K562 (cell line): ENCODE data around the gene HIPK1. TPM values are rescaled to one million over a fixed set of nuclear protein-coding genes. Genes with fewer than 3 reads are reported as not detected.

Experiments used
- ATAC-seq: fragments of 200-7000 bp; cut with Tn5 transposase; 3 replicates; pipeline ENCODE4 v1.9.1; 2020; ENCODE audit warnings: moderate library complexity
- BruUV-seq: library from RNA; stranded (reverse); fragments of 400-500 nt; replicated peaks from 2 replicates; lab custom pipeline; 2021; lab: Mats Ljungman, UMichigan
- CTCF ChIA-PET: fragments of 300-600 bp; formaldehyde crosslinking; extraction: SDS; loops from one replicate; lab custom pipeline; 2021; ENCODE audit warnings: low intra/inter-chr PET ratio; lab: Yijun Ruan, JAX
- POLR2A ChIA-PET: fragments of 300-600, 350-650 bp; sonication (Branson Sonifier 250); formaldehyde crosslinking; extraction: SDS; loops from one replicate; lab custom pipeline; 2021; ENCODE audit warnings: antibody characterized with exemption, inconsistent platforms; lab: Yijun Ruan, JAX
- DNase-seq, 4 experiments: peaks; one replicate each; pipeline versions ENCODE4 v3.0.0 to v3.0.0-alpha.2; 2011 to 2018; ENCODE audit warnings: low spot score in 3 of 4, mixed read lengths in 3 of 4; ENCODE audit errors: extremely low read depth in 1 of 4
- FAIRE-seq: peaks from 2 replicates; lab custom pipeline; 2011; peaks lifted over from hg19 to GRCh38; lab: Jason Lieb, UNC
- H2AFZ ChIP-seq: 2 replicates; pipeline ENCODE4 v1.6.0; 2011; ENCODE audit warnings: low read depth, low read length, control low read depth, inconsistent platforms
- H3K27ac ChIP-seq: fragments of 200-600 bp; 3 replicates; pipeline ENCODE4 v1.8.0; 2011; ENCODE audit warnings: low read depth, mild to moderate bottlenecking, control low read depth, inconsistent platforms, low read length, moderate library complexity, mixed read lengths; ENCODE audit errors: extremely low read depth
- H3K27me3 ChIP-seq, 2 experiments: fragments of 300-600 bp in 1 of 2; 2 replicates in 1 of 2; 3 replicates in 1 of 2; pipeline versions ENCODE4 v1.6.0 to v1.8.0; 2011; ENCODE audit warnings: inconsistent platforms in 2 of 2, low read length in 2 of 2, mild to moderate bottlenecking in 1 of 2, mixed read lengths in 1 of 2, moderate library complexity in 1 of 2; ENCODE audit not compliant: control insufficient read depth in 2 of 2, insufficient read depth in 2 of 2
- H3K36me3 ChIP-seq: fragments of 300-600 bp; 3 replicates; pipeline ENCODE4 v1.8.0; 2011; ENCODE audit warnings: mild to moderate bottlenecking, low read length, inconsistent platforms; ENCODE audit not compliant: control insufficient read depth, insufficient read depth
- H3K4me1 ChIP-seq, 2 experiments: fragments of 200-600 bp in 1 of 2; replicated peaks in 1 of 2; 2 replicates in 1 of 2; 3 replicates in 1 of 2; pipeline versions ENCODE4 v1.5.1 to v1.8.0; 2011; ENCODE audit warnings: inconsistent platforms in 2 of 2, low read length in 2 of 2, mild to moderate bottlenecking in 1 of 2, mixed read lengths in 1 of 2, moderate library complexity in 1 of 2; ENCODE audit not compliant: control insufficient read depth in 2 of 2, insufficient read depth in 2 of 2
- H3K4me2 ChIP-seq: 2 replicates; pipeline ENCODE4 v1.6.1; 2011; ENCODE audit warnings: low read length, control low read depth, inconsistent platforms, mixed read lengths; ENCODE audit not compliant: insufficient read depth
- H3K4me3 ChIP-seq: fragments of 200-600 bp; sonication (generic), shearing (Covaris generic); 2 replicates; pipeline ENCODE4 v1.5.1; 2016; ENCODE audit warnings: control low read depth, inconsistent platforms
- H3K79me2 ChIP-seq: fragments of 200-600 bp; 3 replicates; pipeline ENCODE4 v1.8.0; 2011; ENCODE audit warnings: low read length, inconsistent platforms; ENCODE audit not compliant: control insufficient read depth, insufficient read depth
- H3K9ac ChIP-seq, 2 experiments: 2 replicates each; pipeline versions ENCODE4 v1.6.0 to v1.6.1; 2011; ENCODE audit warnings: low read depth in 2 of 2, low read length in 2 of 2, control low read depth in 1 of 2, inconsistent platforms in 1 of 2, mild to moderate bottlenecking in 1 of 2, mixed read lengths in 1 of 2; ENCODE audit not compliant: insufficient read depth in 1 of 2
- H3K9me1 ChIP-seq: one replicate; pipeline ENCODE4 v1.6.0; 2011; ENCODE audit warnings: inconsistent platforms, mild to moderate bottlenecking, low read length, moderate library complexity; ENCODE audit not compliant: control insufficient read depth, insufficient read depth
- H3K9me3 ChIP-seq: replicated peaks from 2 replicates; pipeline ENCODE4 v1.5.1; 2011; ENCODE audit warnings: low read depth, low read length, inconsistent platforms; ENCODE audit not compliant: control insufficient read depth, insufficient read depth
- H4K20me1 ChIP-seq: replicated peaks from 2 replicates; pipeline ENCODE4 v1.6.1; 2011; ENCODE audit warnings: low read length, inconsistent platforms, mixed read lengths; ENCODE audit not compliant: control insufficient read depth, insufficient read depth
- CBX1 ChIP-seq: sonication (generic); IDR thresholded peaks from 2 replicates; pipeline ENCODE4 v1.6.1; 2016; ENCODE audit warnings: antibody characterized with exemption, low read depth, mild to moderate bottlenecking
- CBX2 ChIP-seq: fragments of 200-600 bp; sonication (generic); IDR thresholded peaks from one replicate; pipeline ENCODE4 v1.6.1; 2012; ENCODE audit warnings: mild to moderate bottlenecking, low read length, inconsistent platforms; ENCODE audit not compliant: insufficient read depth, poor library complexity, severe bottlenecking
- KAT7 ChIP-seq: sonication (generic); formaldehyde crosslinking; IDR thresholded peaks from 2 replicates; pipeline ENCODE4 v1.8.0; 2022; ENCODE audit warnings: missing genetic modification reagents, mild to moderate bottlenecking, borderline replicate concordance
- MYC ChIP-seq, 2 experiments: fragments of 250-450 bp in 1 of 2; sonication (Bioruptor Pico) in 1 of 2; IDR thresholded peaks; 2 replicates each; pipeline versions ENCODE4 v1.5.1 to v1.6.1; 2012 to 2021; ENCODE audit warnings: low read depth in 2 of 2, borderline replicate concordance in 1 of 2, improper control_type of control experiment in 1 of 2, low read length in 1 of 2, mild to moderate bottlenecking in 1 of 2, moderate library complexity in 1 of 2
- NFRKB ChIP-seq: fragments of 450-650 bp; IDR thresholded peaks from 2 replicates; pipeline ENCODE4 v1.6.1; 2016; ENCODE audit warnings: low read depth
- NFXL1 ChIP-seq: fragments of 450-650 bp; formaldehyde crosslinking; IDR thresholded peaks from 2 replicates; pipeline ENCODE4 v1.4.0; 2021; ENCODE audit warnings: mild to moderate bottlenecking
- NRF1 ChIP-seq, 2 experiments: fragments of 450-650 bp; IDR thresholded peaks in 1 of 2; conservative IDR thresholded peaks in 1 of 2; 2 replicates each; pipeline ENCODE4 v1.6.1; 2014; ENCODE audit warnings: mild to moderate bottlenecking in 2 of 2
- PTRF ChIP-seq: fragments of 450-650 bp; IDR thresholded peaks from 2 replicates; pipeline ENCODE4 v1.6.1; 2016; ENCODE audit warnings: mild to moderate bottlenecking, missing genetic modification characterization, missing compliant biosample characterization
- SNIP1 ChIP-seq: fragments of 450-650 bp; IDR thresholded peaks from 2 replicates; pipeline ENCODE4 v1.7.1; 2017; ENCODE audit warnings: low read depth, mild to moderate bottlenecking
- SREBF1 ChIP-seq: fragments of 150-350 bp; IDR thresholded peaks from 2 replicates; pipeline ENCODE4 v1.6.1; 2014; ENCODE audit warnings: antibody characterized with exemption, low read depth, low read length, borderline replicate concordance
- STAT6 ChIP-seq: sonication (generic); formaldehyde crosslinking; IDR thresholded peaks from 2 replicates; pipeline ENCODE4 v1.8.1; 2023; ENCODE audit warnings: mild to moderate bottlenecking, missing genetic modification reagents
- TAF9B ChIP-seq: fragments of 450-650 bp; IDR thresholded peaks from 2 replicates; pipeline ENCODE4 v1.6.1; 2018; ENCODE audit warnings: mild to moderate bottlenecking; ENCODE audit not compliant: partially characterized antibody
- TCF7L2 ChIP-seq: fragments of 150-350 bp; IDR thresholded peaks from 2 replicates; pipeline ENCODE4 v1.6.1; 2016; ENCODE audit warnings: low read depth, mild to moderate bottlenecking, low read length, moderate library complexity
- ZNF23 ChIP-seq: fragments of 250-450 bp; sonication (Bioruptor Pico); IDR thresholded peaks from 2 replicates; pipeline ENCODE4 v1.4.0; 2020; ENCODE audit warnings: mild to moderate bottlenecking
- ZNF41 ChIP-seq: fragments of 250-450 bp; sonication (Bioruptor Pico); conservative IDR thresholded peaks from 2 replicates; pipeline ENCODE4 v1.4.0; 2020; ENCODE audit warnings: mild to moderate bottlenecking
- WGBS: fragments of 100-300 bp; shearing (Covaris generic); methylation state at CpG from one replicate; pipeline ENCODE4 v1.1.6; 2016; ENCODE audit warnings: low coverage, mixed read lengths; ENCODE audit not compliant: insufficient coverage; ENCODE audit errors: missing lambda C conversion rate; 5-methylcytosine and 5-hydroxymethylcytosine counted together
- in situ Hi-C: fragments of 300-500 bp; cut with MboI; formaldehyde crosslinking; loops from 4 replicates; pipeline ENCODE4 v1.15.0; 2018; ENCODE audit warnings: inconsistent platforms, mixed read lengths
- intact Hi-C: fragments of 100-400 bp; cut with micrococcal nuclease; formaldehyde crosslinking; loops from 2 replicates; pipeline ENCODE4 v1.14.2; 2022
- polyA plus RNA-seq, 8 experiments: library from polyadenylated mRNA; depleted of rRNA in 4 of 8; stranded (reverse) in 5 of 8; unstranded in 3 of 8; fragments of >200 nt; fragmentation: Nextera tagmentation in 2 of 8; fragmentation: Illumina TruSeq in 1 of 8; extraction: Ambion mirVana in 2 of 8; extraction: Trizol in 1 of 8; gene quantifications; 2 replicates each; pipeline versions ENCODE4 v1.2.1 to v1.2.3, GENCODE V29; 2011 to 2014; ENCODE audit warnings: inconsistent platforms in 1 of 8, missing spikeins in 1 of 8
- total RNA-seq, 7 experiments: library from RNA; depleted of rRNA in 6 of 7; stranded (reverse); fragments of >200 nt in 6 of 7; fragmentation: Illumina TruSeq in 2 of 7; extraction: Trizol in 2 of 7; gene quantifications; 2 replicates each; pipeline versions ENCODE4 v1.2.1 to v1.2.3, GENCODE V29; 2011 to 2021; ENCODE audit warnings: low replicate concordance in 1 of 7
- TF ChIP-seq, protein P1 (sequence below), 2 experiments: fragments of 450-650 bp in 1 of 2; IDR thresholded peaks; 2 replicates each; pipeline ENCODE4 v1.6.1; 2011 to 2017; ENCODE audit warnings: low read depth in 2 of 2, antibody characterized with exemption in 1 of 2, borderline replicate concordance in 1 of 2, low read length in 1 of 2, mild to moderate bottlenecking in 1 of 2, mixed read lengths in 1 of 2; ENCODE audit not compliant: control insufficient read depth in 1 of 2

The HIPK1 gene
- total and polyA plus RNA-seq, 9 of the 15 experiments (the other 6 are each of a cell fraction or from before 2014, with no cell fraction given): 10.0 to 57.9 (median 29.6) TPM

DNA sequence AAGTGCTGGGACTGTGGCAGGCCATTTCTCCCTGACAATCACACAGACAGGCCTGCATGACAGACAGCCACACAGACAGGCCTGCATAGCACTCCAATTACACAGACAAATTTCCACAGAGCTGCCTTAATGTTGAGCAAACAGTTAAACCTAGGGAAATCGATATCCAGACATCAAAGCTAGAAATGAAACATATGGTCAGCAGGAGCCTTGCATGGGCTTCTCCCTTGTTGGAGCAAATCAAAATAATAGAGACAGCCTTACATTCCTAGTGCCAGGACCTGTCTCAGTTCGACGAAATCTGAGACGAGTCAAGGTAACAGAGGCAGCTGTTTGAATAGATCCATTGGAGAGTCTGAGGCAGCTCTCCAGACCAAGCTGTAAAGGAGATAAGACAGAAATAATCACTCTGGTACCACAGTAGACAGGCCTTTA, 92.6 kb downstream of the HIPK1 start (continued):
- TF ChIP-seq MYC (IDR thresholded peaks at IDR 0.05; ENCODE audit: low read depth, low read length): no peak
- TF ChIP-seq MYC (CRISPR knock-in tag; IDR thresholded peaks at IDR 0.05; ENCODE audit: borderline replicate concordance, low read depth): no peak
- no peak for TF ChIP-seq CBX2
- no peak for TF ChIP-seq NFXL1 (CRISPR knock-in tag)
- TF ChIP-seq TCF7L2: no peak

DNA sequence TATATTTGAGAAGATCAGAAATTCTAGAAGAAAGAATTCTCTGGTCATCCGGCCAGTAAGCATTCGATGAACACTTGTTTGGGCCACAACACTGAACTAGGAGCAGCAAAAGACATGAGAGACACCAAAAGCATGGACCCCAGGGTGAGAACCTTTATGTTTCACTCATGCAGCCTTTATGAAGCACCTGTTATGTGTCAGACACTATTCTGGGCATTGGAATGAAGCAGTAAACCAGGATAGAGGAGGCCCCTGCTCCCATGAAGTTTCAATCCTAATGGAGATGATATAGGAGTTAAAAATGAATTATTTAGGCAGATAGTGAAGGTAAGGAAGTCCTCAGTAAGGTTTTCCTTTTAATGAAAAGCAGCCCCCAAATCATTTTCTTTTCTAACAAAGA, 93.8 kb downstream of the HIPK1 start:
- H3K79me2 ChIP-seq: no peaks in the 10 kb centered on the region
- no peaks in the 10 kb centered on the region for H4K20me1 ChIP-seq
- no peak for DNase-seq
- intact Hi-C loops (no loop called here), in situ Hi-C loops (no loop called here)
- H3K4me3 ChIP-seq: no peak overlapping the region
- H3K36me3 ChIP-seq: no peaks in the 10 kb centered on the region
- H3K9ac ChIP-seq: no peak overlapping the region
- no peaks in the 10 kb centered on the region; the same call in 1 of the 2 replicates for H3K9me3 ChIP-seq
- TF ChIP-seq CBX1 (no peak), STAT6 (no peak), SNIP1 (no peak), KAT7 (CRISPR knock-in tag) (no peak), TAF9B (no peak), PTRF (tag) (no peak), ZNF23 (CRISPR knock-in tag) (no peak), ZNF41 (CRISPR knock-in tag) (no peak), NFRKB (no peak), NRF1 (conservative IDR thresholded peaks at IDR 0.05 in 1 of 2, IDR thresholded peaks at IDR 0.05 in 1 of 2) (no peak), SREBF1 (no peak)
- TF ChIP-seq, protein P1, sequence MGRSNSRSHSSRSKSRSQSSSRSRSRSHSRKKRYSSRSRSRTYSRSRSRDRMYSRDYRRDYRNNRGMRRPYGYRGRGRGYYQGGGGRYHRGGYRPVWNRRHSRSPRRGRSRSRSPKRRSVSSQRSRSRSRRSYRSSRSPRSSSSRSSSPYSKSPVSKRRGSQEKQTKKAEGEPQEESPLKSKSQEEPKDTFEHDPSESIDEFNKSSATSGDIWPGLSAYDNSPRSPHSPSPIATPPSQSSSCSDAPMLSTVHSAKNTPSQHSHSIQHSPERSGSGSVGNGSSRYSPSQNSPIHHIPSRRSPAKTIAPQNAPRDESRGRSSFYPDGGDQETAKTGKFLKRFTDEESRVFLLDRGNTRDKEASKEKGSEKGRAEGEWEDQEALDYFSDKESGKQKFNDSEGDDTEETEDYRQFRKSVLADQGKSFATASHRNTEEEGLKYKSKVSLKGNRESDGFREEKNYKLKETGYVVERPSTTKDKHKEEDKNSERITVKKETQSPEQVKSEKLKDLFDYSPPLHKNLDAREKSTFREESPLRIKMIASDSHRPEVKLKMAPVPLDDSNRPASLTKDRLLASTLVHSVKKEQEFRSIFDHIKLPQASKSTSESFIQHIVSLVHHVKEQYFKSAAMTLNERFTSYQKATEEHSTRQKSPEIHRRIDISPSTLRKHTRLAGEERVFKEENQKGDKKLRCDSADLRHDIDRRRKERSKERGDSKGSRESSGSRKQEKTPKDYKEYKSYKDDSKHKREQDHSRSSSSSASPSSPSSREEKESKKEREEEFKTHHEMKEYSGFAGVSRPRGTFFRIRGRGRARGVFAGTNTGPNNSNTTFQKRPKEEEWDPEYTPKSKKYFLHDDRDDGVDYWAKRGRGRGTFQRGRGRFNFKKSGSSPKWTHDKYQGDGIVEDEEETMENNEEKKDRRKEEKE (IDR thresholded peaks at IDR 0.05; ENCODE audit: borderline replicate concordance in 1 of 2, control insufficient read depth in 1 of 2, low read depth in 2 of 2, low read length in 1 of 2): no peak
- no peak overlapping the region for H3K27ac ChIP-seq
- 35% methylated on average over 2 of the region's 2 CpGs for WGBS
- peaks cover 3 to 8% of the 10 kb centered on the region in 2 experiments; a peak in 2 of 5 replicates for H3K27me3 ChIP-seq
- ChIA-PET POLR2A (interaction anchor here (1.2 kb wide), 1 partner anchor 76 kb away, joined by 4 read pairs; no protein-coding TSS in a partner anchor), CTCF (no interaction called here)
- peak overlapping the region; percentile 51 for H2AFZ ChIP-seq
- no TSS peak for BruUV-seq
- no peak for FAIRE-seq
- no peaks in the 10 kb centered on the region for H3K4me1 ChIP-seq
- ATAC-seq: no peak
- no peaks in the 10 kb centered on the region for H3K9me1 ChIP-seq
- no peak overlapping the region for H3K4me2 ChIP-seq
